HTERT RPE-1 (cell line): ENCODE measurements around the gene IL16.
"Not testable (repeated sequence)": the region's sequence is repeated elsewhere in the genome, so short reads cannot be mapped to it uniquely, and the experiment has no call there.

ENCODE experiments used
- in situ Hi-C: fragments of 300-500 bp; cut with MboI; formaldehyde crosslinking; loops from 4 replicates; pipeline ENCODE4 v1.14.3; 2020; ENCODE audit warnings: low sequenced_read_pairs

The IL16 gene

GRCh38 chr15:81196576-81197254, at the start of gene IL16:
Gene IL16 (plus strand): TSS chr15:81196879. CDS start chr15:81225400, 28,521 bp downstream.
- in situ Hi-C loops = no loop called here

- in situ Hi-C loops = no loop called here
Observed at GRCh38 chr15:81151389-81151788, 45.3 kb upstream of the IL16 start.

- in situ Hi-C loops = no loop called here
Observed at GRCh38 chr15:81152339-81152738, 44.3 kb upstream of the IL16 start.

- in situ Hi-C loops = no loop called here
Observed at GRCh38 chr15:81152799-81153198, 43.9 kb upstream of the IL16 start.

GRCh38 chr15:81155375-81156218, 41.1 kb upstream of the IL16 start:
- in situ Hi-C loops = no loop called here

GRCh38 chr15:81156324-81156723, 40.4 kb upstream of the IL16 start:
- in situ Hi-C loops = no loop called here

GRCh38 chr15:81157195-81157938, 39.3 kb upstream of the IL16 start:
- in situ Hi-C loops = no loop called here

GRCh38 chr15:81157939-81158223, 38.8 kb upstream of the IL16 start:
- in situ Hi-C loops = no loop called here

- in situ Hi-C loops = not testable (repeated sequence)
Observed at GRCh38 chr15:81158561-81158960, 38.1 kb upstream of the IL16 start.

GRCh38 chr15:81160312-81161159, 36.1 kb upstream of the IL16 start:
- in situ Hi-C loops = no loop called here

- in situ Hi-C loops = no loop called here
Observed at GRCh38 chr15:81161160-81161673, 35.5 kb upstream of the IL16 start.

- in situ Hi-C loops = no loop called here
Observed at GRCh38 chr15:81161851-81162250, 34.8 kb upstream of the IL16 start.

GRCh38 chr15:81163961-81164800, 32.5 kb upstream of the IL16 start:
- in situ Hi-C loops = no loop called here

GRCh38 chr15:81165535-81165934, 31.1 kb upstream of the IL16 start:
- in situ Hi-C loops = no loop called here

- in situ Hi-C loops = no loop called here
Observed at GRCh38 chr15:81166636-81167305, 29.9 kb upstream of the IL16 start.

GRCh38 chr15:81168131-81168526, 28.6 kb upstream of the IL16 start:
- in situ Hi-C loops = no loop called here

GRCh38 chr15:81168644-81169043, 28.0 kb upstream of the IL16 start:
- in situ Hi-C loops = no loop called here

GRCh38 chr15:81170511-81170910, 26.2 kb upstream of the IL16 start:
- in situ Hi-C loops = no loop called here

- in situ Hi-C loops = no loop called here
Observed at GRCh38 chr15:81171286-81171685, 25.4 kb upstream of the IL16 start.
